Ectodermal cell (in vitro differentiated cells): ENCODE measurements around the gene TMEM171.

Experiments
- H3K27ac ChIP-seq: 2 replicates; pipeline ENCODE4 v1.7.0; 2013; ENCODE audit warnings: mild to moderate bottlenecking, low read depth, low read length; ENCODE audit not compliant: insufficient read depth, poor library complexity, severe bottlenecking
- H3K27me3 ChIP-seq: 2 replicates; pipeline ENCODE4 v1.7.0; 2013; ENCODE audit warnings: mild to moderate bottlenecking, low read length; ENCODE audit not compliant: insufficient read depth, control insufficient read depth, poor library complexity, severe bottlenecking
- H3K36me3 ChIP-seq: one replicate; pipeline ENCODE4 v1.7.0; 2013; ENCODE audit warnings: low read length; ENCODE audit not compliant: control insufficient read depth, insufficient read depth
- H3K4me1 ChIP-seq: one replicate; pipeline ENCODE4 v1.7.0; 2013; ENCODE audit warnings: low read length; ENCODE audit not compliant: control insufficient read depth, insufficient read depth
- H3K4me3 ChIP-seq: 2 replicates; pipeline ENCODE4 v1.7.0; 2013; ENCODE audit warnings: low read depth, low read length, control low read depth; ENCODE audit not compliant: insufficient read depth
- H3K9me3 ChIP-seq: 2 replicates; pipeline ENCODE4 v1.7.0; 2013; ENCODE audit warnings: mild to moderate bottlenecking, low read length, moderate library complexity; ENCODE audit not compliant: control insufficient read depth
- WGBS, 2 experiments: methylation state at CpG; one replicate each; pipeline ENCODE4 v1.1.7; 2013; ENCODE audit warnings: missing lambda C conversion rate in 2 of 2; 5-methylcytosine and 5-hydroxymethylcytosine counted together

The TMEM171 gene

DNA sequence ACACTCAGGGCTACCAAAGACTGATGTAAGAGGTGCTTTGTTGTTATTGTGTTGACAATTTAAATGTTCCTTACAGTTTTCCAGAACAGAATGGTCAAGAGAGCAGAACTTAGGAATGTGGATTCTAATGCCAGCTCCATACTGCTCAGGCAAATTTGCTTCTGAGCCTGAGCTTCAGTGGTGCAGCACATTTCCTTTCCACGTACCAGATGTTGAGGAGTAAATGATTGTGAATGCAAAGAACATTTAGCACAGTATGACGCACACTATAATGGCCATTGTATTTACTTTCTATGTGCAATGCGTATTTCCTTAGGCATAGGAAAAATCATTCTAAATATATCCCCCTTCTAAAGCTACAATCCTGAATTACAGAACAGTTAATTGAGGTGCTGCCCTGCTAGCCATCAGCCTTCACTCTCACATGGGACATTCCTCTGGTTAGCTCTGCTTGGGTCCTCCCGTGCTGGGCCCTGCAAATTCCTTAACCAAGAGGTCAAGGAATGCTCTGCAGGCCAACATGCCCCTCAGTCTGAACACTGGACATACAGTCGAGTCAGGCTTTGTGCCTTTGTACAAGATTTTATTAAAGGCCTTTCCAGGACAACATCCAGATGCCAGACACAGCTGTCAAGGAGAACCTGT is 31.5 kb downstream of the TMEM171 start:
- Histone ChIP-seq H3K9me3 (no peaks in the 10 kb centered on the region), H3K27me3 (no peaks in the 10 kb centered on the region), H3K36me3 (no peaks in the 10 kb centered on the region), H3K4me1 (peaks cover 8% of the 10 kb centered on the region), H3K4me3 (no peak overlapping the region), H3K27ac (no peak overlapping the region)
- 68 to 69% methylated on average over 5 of the region's 5 CpGs for whole genome bisulfite sequencing, 2 experiments

DNA sequence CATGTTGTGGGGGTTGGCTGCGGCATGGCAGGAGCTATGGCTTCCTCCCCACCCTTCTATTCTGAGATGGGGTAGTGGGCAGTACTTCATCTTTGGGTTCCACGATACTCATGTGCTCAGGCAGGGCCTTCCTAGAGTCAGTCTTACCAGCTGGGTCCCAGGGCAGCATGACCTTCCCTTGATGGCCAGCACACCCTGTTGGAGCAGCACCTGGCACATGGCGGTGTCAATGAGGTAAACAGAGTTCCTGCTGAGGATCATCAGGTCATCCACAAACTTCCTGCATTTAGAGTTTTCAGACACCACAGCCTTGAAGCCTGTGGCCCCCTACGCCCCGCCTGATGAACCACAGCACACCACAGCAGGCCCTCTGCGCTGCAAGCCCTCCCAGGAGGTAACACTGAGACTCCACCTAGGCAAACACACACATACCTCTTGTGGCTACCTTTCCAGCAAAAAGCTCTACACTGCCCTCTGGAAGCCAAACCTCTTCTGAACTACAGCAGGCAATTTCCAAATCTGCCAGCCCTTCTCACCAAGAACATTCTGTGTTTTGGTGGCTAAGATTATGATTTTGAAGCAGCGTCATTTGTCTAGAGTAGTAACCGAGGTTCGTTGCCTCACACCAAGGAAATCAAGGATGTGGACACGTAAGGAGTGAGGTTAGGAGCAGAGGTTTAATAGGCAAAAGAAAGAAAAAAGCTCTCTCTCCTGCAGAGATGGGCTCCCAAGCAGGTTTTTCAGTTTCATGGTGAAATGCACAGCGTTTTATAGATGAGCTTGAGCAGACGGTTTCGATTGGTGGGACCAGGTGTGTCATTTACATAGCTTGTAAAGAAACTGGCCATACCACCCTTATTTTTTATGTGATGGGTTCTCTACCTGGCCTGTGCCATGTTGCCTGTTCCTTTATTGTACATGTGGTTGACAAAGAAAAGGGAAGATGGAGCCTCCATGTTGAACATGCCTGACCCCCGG is 32.3 kb downstream of the TMEM171 start:
- Histone ChIP-seq H3K9me3 (no peaks in the 10 kb centered on the region), H3K4me1 (peaks cover 8% of the 10 kb centered on the region), H3K36me3 (no peaks in the 10 kb centered on the region), H3K27me3 (no peaks in the 10 kb centered on the region), H3K4me3 (no peak overlapping the region), H3K27ac (no peak overlapping the region)
- 70 to 71% methylated on average over 14 of the region's 14 CpGs for WGBS, 2 experiments

DNA sequence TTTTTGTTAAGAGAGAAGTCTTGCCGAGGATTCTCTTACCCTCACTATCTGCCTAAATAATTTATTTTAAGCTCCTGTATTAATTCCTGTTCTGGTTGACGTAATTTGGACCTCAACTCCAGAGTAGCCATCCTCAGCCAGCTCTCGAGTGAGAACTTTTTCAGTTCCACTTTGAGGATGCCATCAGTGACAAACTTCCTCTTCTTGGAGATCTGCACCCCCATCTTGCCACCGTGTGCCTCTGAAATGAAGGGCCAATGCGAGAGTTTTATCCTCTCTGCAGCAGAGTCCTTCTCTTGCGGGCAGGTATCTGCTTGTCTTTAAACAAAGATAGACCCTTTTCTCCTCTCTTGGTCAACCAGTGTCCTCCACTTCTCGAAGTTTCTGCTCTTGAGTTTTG is 33.1 kb downstream of the TMEM171 start:
- Histone ChIP-seq H3K27ac (no peak overlapping the region), H3K27me3 (no peaks in the 10 kb centered on the region), H3K36me3 (no peaks in the 10 kb centered on the region), H3K4me1 (peaks cover 8% of the 10 kb centered on the region), H3K9me3 (no peaks in the 10 kb centered on the region), H3K4me3 (no peak overlapping the region)
- 80% methylated on average over 7 of the region's 7 CpGs for WGBS, 2 experiments

DNA sequence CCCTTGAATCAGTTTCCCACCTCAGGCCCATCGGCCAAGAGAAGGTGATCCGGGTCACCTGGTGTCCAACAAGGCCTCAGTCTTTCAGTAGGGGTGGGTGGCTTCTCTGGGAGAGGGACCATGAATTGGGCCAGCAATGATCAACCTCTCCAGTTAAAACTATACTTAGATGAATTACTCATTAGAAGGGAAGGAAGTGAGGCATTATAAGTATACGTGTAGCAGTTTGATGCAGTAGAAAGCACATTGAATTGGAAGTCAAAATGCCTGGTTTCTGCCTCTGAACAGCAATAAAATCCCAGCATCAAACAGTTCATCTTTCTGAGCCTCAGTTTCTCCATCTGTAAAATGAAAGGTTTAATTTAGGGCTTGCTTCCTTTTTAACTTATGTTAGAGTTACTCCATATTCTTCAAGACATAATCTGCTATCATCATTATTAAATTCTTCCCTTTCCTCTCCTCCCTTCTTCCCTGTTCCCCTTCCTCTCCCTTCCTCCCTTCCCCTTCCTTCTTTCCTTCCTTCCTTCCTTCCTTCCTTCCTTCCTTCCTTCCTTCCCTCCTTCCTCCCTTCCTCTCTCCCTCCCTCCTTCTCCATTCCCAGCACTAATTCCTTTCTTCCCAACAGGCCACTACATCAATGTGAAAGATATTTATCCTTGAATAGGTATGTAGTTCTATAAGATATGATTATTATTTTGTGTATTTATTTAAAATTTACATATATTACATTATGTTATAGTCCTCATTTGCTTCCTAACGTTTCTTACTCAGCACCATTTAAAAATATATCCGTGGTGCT is 34.0 kb downstream of the TMEM171 start:
- Histone ChIP-seq H3K4me1 (peaks cover 8% of the 10 kb centered on the region), H3K27me3 (no peaks in the 10 kb centered on the region), H3K36me3 (no peaks in the 10 kb centered on the region), H3K4me3 (no peak overlapping the region), H3K9me3 (no peaks in the 10 kb centered on the region), H3K27ac (no peak overlapping the region)
- 73 to 78% methylated on average over 5 of the region's 5 CpGs for WGBS, 2 experiments

DNA sequence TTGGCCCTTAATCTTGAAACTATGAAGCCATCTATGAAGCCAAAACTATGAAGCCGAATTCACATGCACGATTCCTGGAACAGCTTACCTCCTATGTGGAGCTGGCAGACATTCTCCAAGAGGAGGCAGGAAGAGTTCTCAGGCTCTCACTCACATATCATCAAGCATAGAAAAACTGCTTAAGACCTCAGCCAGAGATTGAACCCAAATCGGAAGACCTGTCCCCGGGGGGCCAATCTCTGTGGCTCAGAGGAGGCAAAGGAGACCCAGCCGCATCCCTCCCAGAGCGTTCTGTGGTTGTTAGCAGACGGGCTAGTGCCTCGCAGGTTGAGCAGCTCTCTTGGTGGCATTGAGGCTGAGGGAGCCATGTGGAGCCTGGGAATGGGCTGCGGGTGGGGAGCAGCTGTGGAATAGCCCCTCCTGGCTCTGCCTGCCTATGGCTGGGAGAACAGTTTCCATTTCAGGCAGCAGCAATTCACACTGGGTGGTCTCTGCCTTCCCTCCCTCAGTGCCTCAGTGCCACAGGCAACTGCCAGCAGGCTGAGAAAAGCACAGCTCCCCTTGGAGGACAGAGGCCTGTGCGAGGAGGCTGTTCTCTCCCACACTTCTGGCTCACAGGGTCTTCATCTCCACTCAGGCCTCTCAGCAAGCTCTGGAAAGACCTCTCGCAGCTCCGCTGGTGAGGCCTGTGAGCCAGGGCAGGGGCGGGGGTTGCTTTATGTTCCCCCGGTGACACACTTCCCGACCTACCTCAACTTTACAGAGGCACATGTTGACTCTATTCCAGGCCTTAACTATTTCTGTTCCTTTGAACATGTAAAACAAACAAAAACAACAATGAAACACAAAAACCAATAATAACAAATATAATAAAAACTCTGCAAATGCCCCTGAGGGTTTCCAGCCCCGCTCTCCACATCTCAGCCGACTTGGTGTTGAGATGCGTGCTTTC is 35.2 kb downstream of the TMEM171 start:
- no peaks in the 10 kb centered on the region for H3K27me3 ChIP-seq
- WGBS, 2 experiments: 81 to 82% methylated on average over 18 of the region's 18 CpGs
- no peak overlapping the region for H3K4me3 ChIP-seq
- no peaks in the 10 kb centered on the region for H3K36me3 ChIP-seq
- no peaks in the 10 kb centered on the region for H3K9me3 ChIP-seq
- H3K27ac ChIP-seq: no peak overlapping the region
- peaks cover 8% of the 10 kb centered on the region for H3K4me1 ChIP-seq

DNA sequence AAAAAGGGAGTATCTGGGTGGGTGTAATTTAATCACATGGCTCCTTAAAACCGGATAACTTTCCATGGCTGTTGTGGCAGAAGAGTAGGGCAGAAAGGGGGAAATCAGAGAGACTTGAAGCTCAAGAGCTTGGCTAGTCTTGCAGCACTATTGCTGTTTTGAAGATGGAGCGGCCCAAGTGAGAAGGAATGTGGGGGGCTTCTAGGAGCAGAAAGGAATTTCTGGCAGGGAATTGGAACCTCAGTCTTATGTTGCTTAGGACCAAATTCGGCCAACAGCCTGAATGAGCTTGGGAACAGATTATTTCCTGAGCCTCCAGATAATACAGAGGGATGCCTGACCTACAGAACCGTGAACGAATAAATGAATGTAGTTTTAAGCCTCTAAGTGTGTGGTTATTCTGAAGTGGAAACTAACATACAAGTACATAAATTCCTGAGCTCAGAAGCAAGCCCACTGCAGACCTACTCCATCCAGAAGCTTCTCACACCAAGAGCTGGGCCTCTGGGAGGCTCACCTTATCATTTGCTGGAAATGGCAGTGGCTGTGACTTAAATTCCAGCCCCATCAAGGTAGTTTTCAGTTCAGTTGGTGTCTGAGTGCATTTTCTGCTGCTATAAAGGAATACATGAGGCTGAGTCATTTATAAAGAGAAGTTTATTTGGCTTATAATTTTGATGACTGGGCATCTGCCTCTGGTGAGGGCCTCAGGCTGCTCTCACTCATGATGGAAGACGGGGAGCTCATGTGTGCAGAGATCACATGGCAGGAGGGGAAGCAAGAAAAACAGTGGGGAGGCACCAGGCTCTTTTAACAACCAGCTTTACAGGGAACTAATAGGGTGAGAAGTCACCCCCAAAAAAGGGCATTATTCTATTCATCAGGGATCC is 37.3 kb downstream of the TMEM171 start:
- H3K27ac ChIP-seq: no peak overlapping the region
- H3K9me3 ChIP-seq: no peaks in the 10 kb centered on the region
- peaks cover 8% of the 10 kb centered on the region for H3K4me1 ChIP-seq
- 76 to 79% methylated on average over 6 of the region's 6 CpGs for WGBS, 2 experiments
- H3K36me3 ChIP-seq: no peaks in the 10 kb centered on the region
- H3K4me3 ChIP-seq: no peak overlapping the region
- H3K27me3 ChIP-seq: no peaks in the 10 kb centered on the region

DNA sequence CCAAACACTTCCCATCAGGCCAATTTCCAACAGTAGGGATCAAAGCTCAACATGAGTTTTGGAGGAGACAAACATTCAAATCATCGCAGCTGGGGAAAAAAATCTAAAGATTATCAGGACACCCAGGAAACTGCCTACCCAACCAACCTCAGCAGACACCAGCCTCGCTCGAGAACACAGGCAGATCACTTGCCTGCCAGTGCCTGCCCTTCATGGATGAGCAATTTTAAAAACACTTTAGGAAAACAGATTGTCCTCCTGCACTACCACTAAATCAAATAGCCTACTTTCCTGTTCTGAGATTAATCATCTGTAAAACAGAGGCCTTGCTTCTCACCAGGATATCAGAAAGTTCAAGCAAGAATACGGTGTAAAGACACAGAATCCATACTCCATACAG is 37.9 kb downstream of the TMEM171 start:
- H3K9me3 ChIP-seq: no peaks in the 10 kb centered on the region
- no peak overlapping the region for H3K27ac ChIP-seq
- H3K4me1 ChIP-seq: peaks cover 8% of the 10 kb centered on the region
- WGBS, 2 experiments: 95 to 97% methylated on average over 4 of the region's 4 CpGs
- H3K36me3 ChIP-seq: no peaks in the 10 kb centered on the region
- no peaks in the 10 kb centered on the region for H3K27me3 ChIP-seq
- no peak overlapping the region for H3K4me3 ChIP-seq

GRCh38 chr5:73160239-73160671 is 39.9 kb downstream of the TMEM171 start:
- Histone ChIP-seq H3K27ac (no peak overlapping the region), H3K9me3 (no peaks in the 10 kb centered on the region), H3K27me3 (no peaks in the 10 kb centered on the region), H3K4me3 (no peak overlapping the region), H3K4me1 (peaks cover 7% of the 10 kb centered on the region), H3K36me3 (no peaks in the 10 kb centered on the region)
- WGBS, 2 experiments: 91 to 96% methylated on average over 3 to 4 of the region's 4 CpGs

- Histone ChIP-seq H3K9me3 (no peaks in the 10 kb centered on the region), H3K4me1 (no peaks in the 10 kb centered on the region), H3K36me3 (no peaks in the 10 kb centered on the region), H3K27ac (no peak overlapping the region), H3K27me3 (no peaks in the 10 kb centered on the region), H3K4me3 (no peak overlapping the region)
Observed at GRCh38 chr5:73170522-73170921, 50.1 kb downstream of the TMEM171 start.
